ENCODE results near the gene SIRPA. TPM values are rescaled to one million over a fixed set of nuclear protein-coding genes. Genes with fewer than 3 reads are reported as not detected.

The SIRPA gene
- total and polyA plus RNA-seq, 3 experiments from 2014 or later: 0.53 to 0.66 TPM; not detected in 1

DNA sequence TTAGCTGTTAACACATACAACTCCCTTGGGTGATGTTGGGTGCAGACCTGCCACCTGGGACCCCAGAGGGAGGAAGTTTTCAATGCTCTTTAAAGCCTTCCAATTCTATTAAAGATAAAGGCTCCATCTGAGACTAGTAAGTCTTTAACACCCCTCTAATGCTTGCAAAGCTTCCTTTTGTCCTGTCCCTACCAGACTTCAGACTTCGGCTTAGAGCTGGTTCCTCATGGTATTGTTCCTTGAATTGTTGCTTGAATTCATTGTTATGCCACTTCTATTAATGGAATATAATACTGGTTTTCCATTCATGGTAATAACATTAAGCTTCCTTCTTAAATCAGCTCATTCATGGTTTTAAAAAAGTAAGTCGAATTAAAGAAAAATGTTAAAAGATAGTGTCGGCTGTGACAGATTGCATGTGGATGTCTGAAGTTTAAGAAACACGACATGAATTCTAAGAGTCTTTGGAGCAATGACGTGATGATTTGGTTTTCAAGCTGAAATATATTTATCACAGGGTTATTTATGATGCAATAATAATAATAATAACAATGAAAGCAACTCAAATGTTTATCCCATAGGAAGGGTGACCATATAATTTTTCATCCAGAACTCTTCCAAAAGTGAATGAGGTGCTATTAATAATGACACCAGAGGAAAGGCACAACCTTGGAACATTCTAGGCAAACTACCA is 76.8 kb downstream of the SIRPA start:
- Histone ChIP-seq H3K36me3 (ENCODE audit: insufficient read depth, low read length) (no peaks in the 10 kb centered on the region), H3K9me3 (ENCODE audit: low read length) (no peaks in the 10 kb centered on the region), H3K4me1 (ENCODE audit: insufficient read depth, low read length) (no peaks in the 10 kb centered on the region), H3K27me3 (ENCODE audit: insufficient read depth, low read length, poor library complexity, severe bottlenecking) (no peaks in the 10 kb centered on the region), H3K27ac (ENCODE audit: low read depth, low read length) (no peak overlapping the region), H3K4me3 (ENCODE audit: low read length) (no peak overlapping the region)
- H3K27me3 Mint-ChIP-seq: peaks cover 6 to 24% of the 10 kb centered on the region in 2 donors
- H3K4me1 Mint-ChIP-seq: no peaks in the 10 kb centered on the region
- no peaks in the 10 kb centered on the region for H3K36me3 Mint-ChIP-seq
- no peak overlapping the region for H3K27ac Mint-ChIP-seq
- POLR2A ChIA-PET: no interaction called here
- no peak for DNase-seq
- H3K9me3 Mint-ChIP-seq: no peaks in the 10 kb centered on the region
- CTCF ChIA-PET: interaction anchor here (0.9 kb wide), 1 partner anchor 200 kb away, joined by 3 read pairs; no protein-coding TSS in a partner anchor
- H3K4me3 Mint-ChIP-seq: no peak overlapping the region

DNA sequence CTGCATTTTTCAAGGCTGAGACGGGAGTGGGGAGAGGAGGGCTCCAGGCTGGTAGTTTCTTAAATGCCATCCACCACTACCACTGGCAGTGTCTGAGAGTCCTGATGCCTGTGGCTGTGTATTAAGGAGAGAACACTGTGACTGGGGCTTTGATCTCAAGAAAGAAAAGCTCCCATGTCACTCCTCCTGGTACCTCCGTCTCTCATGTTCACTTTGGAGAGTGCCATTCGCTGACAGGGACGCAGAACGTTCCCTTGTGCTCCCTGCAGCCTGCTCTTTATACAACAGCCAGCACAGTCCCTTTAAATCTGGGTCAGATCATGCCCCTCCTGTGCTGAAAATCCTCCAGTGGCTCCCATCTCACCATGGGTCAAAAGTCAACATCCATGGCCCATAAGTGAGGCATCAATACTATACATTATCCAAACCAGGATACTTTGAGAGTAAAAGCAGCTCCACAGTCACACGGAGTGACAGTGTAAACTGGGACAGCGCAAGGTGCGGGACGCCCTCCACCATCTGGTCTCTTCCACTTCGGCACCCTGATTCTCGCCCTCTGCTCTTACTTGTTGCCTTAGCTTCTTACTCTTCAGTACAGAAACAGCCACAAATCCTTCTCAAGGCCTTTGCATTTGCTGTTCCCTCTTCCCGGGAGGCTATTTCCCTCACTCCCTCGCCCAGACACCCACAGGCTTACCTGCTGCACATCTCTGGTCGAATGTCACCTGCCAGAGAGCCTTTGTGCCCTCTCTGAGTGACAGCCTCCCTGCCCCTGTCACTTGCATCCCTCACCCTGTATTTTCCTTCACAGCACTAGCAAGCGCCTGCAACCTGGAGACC is 78.6 kb downstream of the SIRPA start:
- Mint-ChIP-seq H3K27me3 (peaks cover 7 to 31% of the 10 kb centered on the region in 2 donors), H3K4me3 (no peak overlapping the region), H3K9me3 (no peaks in the 10 kb centered on the region), H3K27ac (no peak overlapping the region), H3K36me3 (no peaks in the 10 kb centered on the region), H3K4me1 (no peaks in the 10 kb centered on the region)
- Histone ChIP-seq H3K9me3 (ENCODE audit: low read length) (no peaks in the 10 kb centered on the region), H3K4me3 (ENCODE audit: low read length) (no peak overlapping the region), H3K27me3 (ENCODE audit: insufficient read depth, low read length, poor library complexity, severe bottlenecking) (no peaks in the 10 kb centered on the region), H3K36me3 (ENCODE audit: insufficient read depth, low read length) (no peaks in the 10 kb centered on the region), H3K4me1 (ENCODE audit: insufficient read depth, low read length) (no peaks in the 10 kb centered on the region), H3K27ac (ENCODE audit: low read depth, low read length) (no peak overlapping the region)
- POLR2A ChIA-PET: no interaction called here
- CTCF ChIA-PET: no interaction called here
- DNase-seq: no peak

DNA sequence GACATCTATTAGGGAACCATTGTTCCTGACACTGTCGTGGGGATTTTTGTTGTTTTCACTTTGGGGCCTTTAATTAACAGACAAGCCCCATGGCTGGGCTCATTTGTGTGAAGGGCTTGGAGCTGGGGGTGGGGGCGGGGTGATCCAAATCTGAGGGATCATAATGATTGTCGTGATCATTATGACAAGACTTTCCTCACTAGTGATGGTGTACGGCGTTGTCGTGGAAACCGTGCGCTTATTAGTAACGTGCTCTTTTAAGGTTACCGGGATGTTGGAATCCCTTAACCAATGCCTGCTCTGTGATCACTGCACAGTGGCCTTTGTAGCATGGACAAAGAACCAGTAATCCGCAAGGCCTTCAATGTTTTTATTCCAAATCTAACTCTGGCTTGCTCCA is 80.1 kb downstream of the SIRPA start:
- Mint-ChIP-seq H3K4me3 (no peak overlapping the region), H3K27me3 (peaks cover 10 to 34% of the 10 kb centered on the region in 2 donors), H3K9me3 (no peaks in the 10 kb centered on the region), H3K36me3 (no peaks in the 10 kb centered on the region), H3K4me1 (no peaks in the 10 kb centered on the region), H3K27ac (no peak overlapping the region)
- no peak overlapping the region for H3K27ac ChIP-seq (ENCODE audit: low read depth, low read length)
- H3K36me3 ChIP-seq (ENCODE audit: insufficient read depth, low read length): no peaks in the 10 kb centered on the region
- no peaks in the 10 kb centered on the region for H3K27me3 ChIP-seq (ENCODE audit: insufficient read depth, low read length, poor library complexity, severe bottlenecking)
- DNase-seq: no peak
- ChIA-PET POLR2A (no interaction called here), CTCF (no interaction called here)
- H3K4me3 ChIP-seq (ENCODE audit: low read length): no peak overlapping the region
- H3K9me3 ChIP-seq (ENCODE audit: low read length): no peaks in the 10 kb centered on the region
- no peaks in the 10 kb centered on the region for H3K4me1 ChIP-seq (ENCODE audit: insufficient read depth, low read length)

DNA sequence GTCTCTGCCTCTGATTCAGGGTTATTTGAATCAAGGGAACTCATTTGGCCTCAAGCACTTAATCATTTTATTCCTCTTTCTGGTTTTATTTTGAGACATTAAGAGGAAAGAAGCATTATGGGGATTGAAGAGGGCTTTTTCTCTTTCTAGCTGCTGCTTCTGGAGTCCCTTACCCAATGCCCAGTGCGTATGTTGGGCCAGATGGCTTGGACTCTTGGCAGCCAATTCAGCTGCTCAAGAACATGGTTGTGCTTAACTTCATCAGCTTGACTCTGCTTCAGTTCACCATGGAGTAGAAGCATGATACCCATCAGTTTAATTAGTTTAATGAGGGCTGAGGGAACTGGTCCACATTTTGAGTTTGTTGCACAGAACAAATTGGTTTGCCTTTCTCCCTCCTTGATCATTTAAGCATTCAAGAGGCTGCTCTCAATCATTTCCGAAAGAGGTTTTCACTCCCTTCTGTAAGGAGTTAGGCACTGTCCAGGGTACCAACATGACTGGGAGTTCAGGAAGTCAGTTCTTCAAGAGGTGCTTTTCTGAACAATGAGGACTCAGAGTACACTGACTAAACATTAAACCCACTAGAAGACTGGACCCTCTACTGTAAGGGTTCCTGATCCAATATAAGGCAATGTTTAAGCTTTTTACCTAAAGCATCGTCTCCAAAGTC is 84.0 kb downstream of the SIRPA start:
- Mint-ChIP-seq H3K36me3 (no peaks in the 10 kb centered on the region), H3K9me3 (no peaks in the 10 kb centered on the region), H3K27me3 (peaks cover 12 to 36% of the 10 kb centered on the region in 2 donors), H3K4me1 (no peaks in the 10 kb centered on the region), H3K4me3 (no peak overlapping the region), H3K27ac (no peak overlapping the region)
- no peaks in the 10 kb centered on the region for H3K27me3 ChIP-seq (ENCODE audit: insufficient read depth, low read length, poor library complexity, severe bottlenecking)
- no peaks in the 10 kb centered on the region for H3K4me1 ChIP-seq (ENCODE audit: insufficient read depth, low read length)
- no peak overlapping the region for H3K4me3 ChIP-seq (ENCODE audit: low read length)
- DNase-seq: no peak
- CTCF ChIA-PET: no interaction called here
- POLR2A ChIA-PET: no interaction called here
- H3K9me3 ChIP-seq (ENCODE audit: low read length): no peaks in the 10 kb centered on the region
- no peaks in the 10 kb centered on the region for H3K36me3 ChIP-seq (ENCODE audit: insufficient read depth, low read length)
- H3K27ac ChIP-seq (ENCODE audit: low read depth, low read length): no peak overlapping the region

DNA sequence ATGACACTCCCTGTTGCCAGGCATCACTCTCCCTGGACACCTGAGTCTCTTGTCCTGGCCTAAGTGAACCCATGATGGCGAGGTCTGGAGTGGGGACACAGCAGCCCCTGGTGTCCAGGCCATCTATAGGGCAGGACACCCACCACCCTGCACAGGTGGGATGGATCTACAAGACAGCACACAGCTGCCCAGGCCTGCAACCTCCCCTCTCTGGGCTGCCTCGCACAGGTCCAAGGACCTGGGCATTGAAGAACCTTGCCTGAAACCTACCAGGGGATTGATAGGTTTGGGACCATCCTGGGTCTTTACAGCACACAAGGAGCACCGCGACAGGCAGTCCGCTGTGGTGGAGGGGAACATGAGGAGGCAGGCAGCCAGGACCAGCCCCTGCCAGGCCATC is 87.5 kb downstream of the SIRPA start:
- DNase-seq: no peak
- ChIA-PET POLR2A (interaction anchor here (0.6 kb wide), 1 partner anchor 175 kb away, joined by 4 read pairs; no protein-coding TSS in a partner anchor), CTCF (interaction anchor here (1.3 kb wide), 1 partner anchor 18 kb away, joined by 3 read pairs; no protein-coding TSS in a partner anchor)
- no peaks in the 10 kb centered on the region for H3K36me3 ChIP-seq (ENCODE audit: insufficient read depth, low read length)
- H3K4me3 Mint-ChIP-seq: no peak overlapping the region
- no peak overlapping the region for H3K4me3 ChIP-seq (ENCODE audit: low read length)
- H3K9me3 Mint-ChIP-seq: peaks cover 0 to 1% (median 0%) of the 10 kb centered on the region in 5 donors
- H3K27me3 Mint-ChIP-seq: peaks cover 23 to 55% of the 10 kb centered on the region in 2 donors
- H3K4me1 ChIP-seq (ENCODE audit: insufficient read depth, low read length): no peaks in the 10 kb centered on the region
- no peak overlapping the region for H3K27ac Mint-ChIP-seq
- no peaks in the 10 kb centered on the region for H3K36me3 Mint-ChIP-seq
- no peaks in the 10 kb centered on the region for H3K9me3 ChIP-seq (ENCODE audit: low read length)
- H3K27ac ChIP-seq (ENCODE audit: low read depth, low read length): no peak overlapping the region
- no peaks in the 10 kb centered on the region for H3K4me1 Mint-ChIP-seq
- H3K27me3 ChIP-seq (ENCODE audit: insufficient read depth, low read length, poor library complexity, severe bottlenecking): no peaks in the 10 kb centered on the region

DNA sequence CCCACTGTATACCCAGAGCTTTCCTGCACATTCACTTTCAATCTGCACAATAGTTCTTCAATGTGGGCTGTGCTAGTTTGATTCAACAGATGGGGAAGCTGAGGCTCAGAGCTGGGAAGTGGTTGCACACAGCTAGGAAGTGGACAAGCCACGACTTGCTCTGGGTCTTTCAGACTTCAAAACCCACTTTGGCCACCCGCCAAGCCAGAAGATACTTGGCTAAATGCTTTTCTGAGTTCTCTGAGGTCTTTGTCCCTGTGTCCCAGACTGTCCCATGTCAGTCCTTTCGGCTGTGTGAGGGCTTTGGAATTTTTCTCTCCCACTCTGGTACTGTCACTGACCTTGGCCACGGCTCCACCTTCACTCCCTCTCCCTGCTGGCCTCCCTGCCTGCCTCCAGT is 88.1 kb downstream of the SIRPA start:
- Histone ChIP-seq H3K4me1 (ENCODE audit: insufficient read depth, low read length) (no peaks in the 10 kb centered on the region), H3K27ac (ENCODE audit: low read depth, low read length) (no peak overlapping the region), H3K27me3 (ENCODE audit: insufficient read depth, low read length, poor library complexity, severe bottlenecking) (no peaks in the 10 kb centered on the region), H3K9me3 (ENCODE audit: low read length) (no peaks in the 10 kb centered on the region), H3K36me3 (ENCODE audit: insufficient read depth, low read length) (no peaks in the 10 kb centered on the region), H3K4me3 (ENCODE audit: low read length) (no peak overlapping the region)
- Mint-ChIP-seq H3K36me3 (no peaks in the 10 kb centered on the region), H3K9me3 (peaks cover 0 to 1% (median 0%) of the 10 kb centered on the region in 5 donors), H3K27me3 (peaks cover 24 to 56% of the 10 kb centered on the region in 2 donors), H3K4me3 (no peak overlapping the region), H3K4me1 (no peaks in the 10 kb centered on the region), H3K27ac (peak overlapping the region in 1 of 8 donors; percentile 29)
- no peak for DNase-seq
- POLR2A ChIA-PET: interaction anchor here (0.6 kb wide), 1 partner anchor 174 kb away, joined by 4 read pairs; no protein-coding TSS in a partner anchor
- CTCF ChIA-PET: interaction anchor here (1.3 kb wide), 1 partner anchor 18 kb away, joined by 3 read pairs; no protein-coding TSS in a partner anchor

DNA sequence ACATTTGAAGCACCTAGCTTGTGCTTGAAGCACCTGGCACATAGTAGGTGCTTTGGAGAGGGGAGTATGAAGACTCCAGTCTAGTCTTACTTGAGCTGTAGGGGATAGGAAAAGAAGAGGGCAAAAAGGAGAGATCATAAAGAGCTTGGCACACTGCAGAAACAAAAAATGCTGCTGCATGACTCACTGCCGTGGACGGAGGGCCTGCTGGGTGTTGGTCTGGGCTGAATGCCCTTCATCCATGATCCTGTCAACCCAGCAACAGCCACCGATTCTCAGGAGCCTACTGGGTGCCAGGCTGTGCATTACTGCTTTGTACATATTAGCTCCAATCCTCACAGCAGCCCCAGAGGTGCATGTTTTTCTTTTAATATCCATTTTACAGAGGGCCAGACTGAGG is 92.6 kb downstream of the SIRPA start:
- Mint-ChIP-seq H3K36me3 (no peaks in the 10 kb centered on the region), H3K9me3 (peaks cover 0 to 1% (median 0%) of the 10 kb centered on the region in 5 donors), H3K4me3 (no peak overlapping the region), H3K27me3 (peaks cover 23 to 53% of the 10 kb centered on the region in 2 donors), H3K27ac (peak overlapping the region in 1 of 8 donors; percentile 29), H3K4me1 (no peaks in the 10 kb centered on the region)
- peaks cover 2% of the 10 kb centered on the region for H3K27me3 ChIP-seq (ENCODE audit: insufficient read depth, low read length, poor library complexity, severe bottlenecking)
- ChIA-PET POLR2A (no interaction called here), CTCF (interaction anchor here (1.2 kb wide), 1 partner anchor 18 kb away, joined by 3 read pairs; no protein-coding TSS in a partner anchor)
- H3K36me3 ChIP-seq (ENCODE audit: insufficient read depth, low read length): no peaks in the 10 kb centered on the region
- H3K27ac ChIP-seq (ENCODE audit: low read depth, low read length): no peak overlapping the region
- H3K9me3 ChIP-seq (ENCODE audit: low read length): no peaks in the 10 kb centered on the region
- no peak for DNase-seq
- H3K4me1 ChIP-seq (ENCODE audit: insufficient read depth, low read length): no peaks in the 10 kb centered on the region
- no peak overlapping the region for H3K4me3 ChIP-seq (ENCODE audit: low read length)
